HepG2 (cell line): ENCODE measurements around the gene TMEM270. TPM values are rescaled to one million over a fixed set of nuclear protein-coding genes. Genes with fewer than 3 reads are reported as not detected.
A peak's percentile ranks its signal among the peaks of the same experiment; 100 is the strongest.

Experiments
- ATAC-seq: fragments of 200-7000 bp; cut with Tn5 transposase; 3 replicates; pipeline ENCODE4 v1.9.1; 2020; ENCODE audit warnings: mild to moderate bottlenecking, moderate library complexity
- BruUV-seq: library from RNA; stranded (reverse); fragments of 400-500 nt; replicated peaks from 2 replicates; lab custom pipeline; 2021; lab: Mats Ljungman, UMichigan
- CTCF ChIA-PET: fragments of 300-600 bp; formaldehyde crosslinking; extraction: SDS; loops from one replicate; lab custom pipeline; 2021; ENCODE audit warnings: low total read pairs, inconsistent platforms, low intra/inter-chr PET ratio; lab: Yijun Ruan, JAX
- POLR2A ChIA-PET: fragments of 350-600 bp; sonication (Branson Sonifier 250); formaldehyde crosslinking; loops from one replicate; lab custom pipeline; 2020; ENCODE audit warnings: antibody characterized with exemption, inconsistent platforms; lab: Yijun Ruan, JAX
- DNase-seq: peaks from one replicate; pipeline ENCODE4 v3.0.0-alpha.2; 2015; ENCODE audit warnings: low spot score
- FAIRE-seq: peaks from 3 replicates; lab custom pipeline; 2011; peaks lifted over from hg19 to GRCh38; lab: Jason Lieb, UNC
- H2AFZ ChIP-seq: one replicate; pipeline ENCODE4 v1.6.1; 2011; ENCODE audit warnings: low read length, inconsistent platforms
- H3K27ac ChIP-seq: fragments of 300-600 bp; 3 replicates; pipeline ENCODE4 v1.8.0; 2011; ENCODE audit warnings: mixed run types, mild to moderate bottlenecking, mixed read lengths, low read length, inconsistent platforms; ENCODE audit not compliant: insufficient read depth; ENCODE audit errors: extremely low read length
- H3K27me3 ChIP-seq, 2 experiments: fragments of 200-600 bp in 1 of 2; 2 replicates in 1 of 2; 3 replicates in 1 of 2; pipeline versions ENCODE4 v1.6.0 to v1.8.0; 2011; ENCODE audit warnings: low read length in 2 of 2, mild to moderate bottlenecking in 2 of 2, moderate library complexity in 2 of 2, inconsistent platforms in 1 of 2; ENCODE audit not compliant: insufficient read depth in 2 of 2, control insufficient read depth in 1 of 2
- H3K36me3 ChIP-seq, 2 experiments: fragments of 200-600 bp in 1 of 2; replicated peaks in 1 of 2; 2 replicates in 1 of 2; 3 replicates in 1 of 2; pipeline versions ENCODE4 v1.5.1 to v1.8.0; 2011; ENCODE audit warnings: low read length in 2 of 2, inconsistent platforms in 1 of 2; ENCODE audit not compliant: insufficient read depth in 2 of 2, control insufficient read depth in 1 of 2
- H3K4me1 ChIP-seq: 2 replicates; pipeline ENCODE4 v1.5.1; 2012; ENCODE audit warnings: low read length, inconsistent platforms; ENCODE audit not compliant: insufficient read depth
- H3K4me2 ChIP-seq: 2 replicates; pipeline ENCODE4 v1.6.0; 2011; ENCODE audit warnings: low read depth, low read length, inconsistent platforms
- H3K4me3 ChIP-seq, 3 experiments: fragments of 200-600 bp in 1 of 3; sonication (generic), shearing (Covaris generic) in 1 of 3; replicated peaks in 1 of 3; 2 replicates each; pipeline ENCODE4 v1.5.1; 2011 to 2016; ENCODE audit warnings: low read length in 3 of 3, inconsistent platforms in 2 of 3, low read depth in 2 of 3, mild to moderate bottlenecking in 2 of 3, control low read depth in 1 of 3, mixed read lengths in 1 of 3; ENCODE audit not compliant: insufficient read depth in 1 of 3
- H3K79me2 ChIP-seq: one replicate; pipeline ENCODE4 v1.6.1; 2011; ENCODE audit warnings: low read length, inconsistent platforms; ENCODE audit not compliant: insufficient read depth
- H3K9ac ChIP-seq: 2 replicates; pipeline ENCODE4 v1.6.0; 2011; ENCODE audit warnings: mild to moderate bottlenecking, low read depth, low read length, inconsistent platforms; ENCODE audit not compliant: insufficient read depth
- H3K9me3 ChIP-seq: 2 replicates; pipeline ENCODE4 v1.5.1; 2012; ENCODE audit warnings: mild to moderate bottlenecking, low read length
- H4K20me1 ChIP-seq: 2 replicates; pipeline ENCODE4 v1.6.0; 2011; ENCODE audit warnings: inconsistent platforms, mild to moderate bottlenecking, low read length, moderate library complexity; ENCODE audit not compliant: insufficient read depth
- HIVEP1 ChIP-seq: sonication (generic); formaldehyde crosslinking; IDR thresholded peaks from 2 replicates; pipeline ENCODE4 v1.4.0; 2020; ENCODE audit warnings: mild to moderate bottlenecking, missing genetic modification reagents
- HNRNPK ChIP-seq: fragments of 200-400 bp; formaldehyde crosslinking; IDR thresholded peaks from 2 replicates; pipeline ENCODE4 v1.6.1; 2018; ENCODE audit warnings: low read length, low read depth, moderate library complexity, mild to moderate bottlenecking; ENCODE audit not compliant: poor library complexity, severe bottlenecking
- HNRNPLL ChIP-seq: fragments of 200-400 bp; formaldehyde crosslinking; IDR thresholded peaks from 2 replicates; pipeline ENCODE4 v1.6.1; 2017; ENCODE audit warnings: mild to moderate bottlenecking, low read depth, low read length; ENCODE audit not compliant: poor library complexity, severe bottlenecking
- MXD1 ChIP-seq: sonication (generic); formaldehyde crosslinking; IDR thresholded peaks from 2 replicates; pipeline ENCODE4 v1.4.0; 2020; ENCODE audit warnings: mild to moderate bottlenecking, missing genetic modification reagents
- NFE2 ChIP-seq: sonication (generic); formaldehyde crosslinking; IDR thresholded peaks from 2 replicates; pipeline ENCODE4 v1.4.0; 2020; ENCODE audit warnings: missing genetic modification reagents
- SATB2 ChIP-seq: sonication (generic); formaldehyde crosslinking; IDR thresholded peaks from 2 replicates; pipeline ENCODE4 v1.5.0; 2020; ENCODE audit warnings: missing genetic modification reagents
- SMC3 ChIP-seq: IDR thresholded peaks from 2 replicates; pipeline ENCODE4 v1.6.1; 2011; ENCODE audit warnings: low read length, improper control_type of control experiment
- SNAI1 ChIP-seq: sonication (generic); formaldehyde crosslinking; IDR thresholded peaks from 2 replicates; pipeline ENCODE4 v1.5.0; 2020; ENCODE audit warnings: mild to moderate bottlenecking, missing genetic modification reagents, borderline replicate concordance
- SOX6 ChIP-seq, 2 experiments: fragments of 450-650 bp in 1 of 2; sonication (generic) in 1 of 2; formaldehyde crosslinking in 1 of 2; IDR thresholded peaks; 2 replicates each; pipeline versions ENCODE4 v1.4.0 to v1.6.1; 2017 to 2020; ENCODE audit warnings: antibody characterized with exemption in 1 of 2, mild to moderate bottlenecking in 1 of 2, missing genetic modification reagents in 1 of 2
- TARDBP ChIP-seq: sonication (generic); formaldehyde crosslinking; IDR thresholded peaks from 2 replicates; pipeline ENCODE4 v1.8.0; 2022; ENCODE audit warnings: mild to moderate bottlenecking, missing genetic modification reagents
- ZNF143 ChIP-seq: sonication (generic); formaldehyde crosslinking; IDR thresholded peaks from 2 replicates; pipeline ENCODE4 v1.4.0; 2020; ENCODE audit warnings: missing genetic modification reagents
- ZNF484 ChIP-seq: sonication (generic); formaldehyde crosslinking; IDR thresholded peaks from 2 replicates; pipeline ENCODE4 v1.5.1; 2020; ENCODE audit warnings: mild to moderate bottlenecking, low read depth, missing genetic modification reagents, borderline replicate concordance
- ZNF781 ChIP-seq: sonication (generic); formaldehyde crosslinking; IDR thresholded peaks from 2 replicates; pipeline ENCODE4 v1.5.1; 2020; ENCODE audit warnings: borderline replicate concordance, mild to moderate bottlenecking, missing genetic modification reagents; ENCODE audit errors: not compliant biosample characterization
- ZNF878 ChIP-seq: sonication (generic); formaldehyde crosslinking; IDR thresholded peaks from 2 replicates; pipeline ENCODE4 v1.8.1; 2023; ENCODE audit warnings: mild to moderate bottlenecking, missing genetic modification reagents, moderate library complexity
- WGBS: methylation state at CpG from one replicate; pipeline ENCODE4 v1.1.6; 2017; ENCODE audit warnings: low lambda C conversion rate; 5-methylcytosine and 5-hydroxymethylcytosine counted together
- in situ Hi-C: cut with HindIII; loops from 2 replicates; pipeline ENCODE4 v1.10.0; 2017; ENCODE audit warnings: low pct_unique_long_range_greater_than_20kb; ENCODE audit not compliant: extremely low pct_ligation_motif_present
- intact Hi-C: fragments of 100-400 bp; cut with micrococcal nuclease; formaldehyde crosslinking; loops from one replicate; pipeline ENCODE4 v1.10.0; 2022; ENCODE audit not compliant: unreplicated experiment
- polyA plus RNA-seq, 8 experiments: library from polyadenylated mRNA; depleted of rRNA in 3 of 8; stranded (reverse) in 7 of 8; unstranded in 1 of 8; fragments of >200 nt; fragmentation: Illumina TruSeq in 4 of 8; extraction: Trizol in 4 of 8; gene quantifications; 2 replicates each; pipeline versions ENCODE4 v1.2.1 to v1.2.3, GENCODE V29; 2011 to 2016; ENCODE audit warnings: low read depth in 4 of 8, missing spikeins in 1 of 8, mixed read lengths in 1 of 8; ENCODE audit not compliant: insufficient read depth in 1 of 8
- total RNA-seq, 5 experiments: library from RNA; depleted of rRNA; stranded (reverse); fragments of >200 nt; fragmentation: Illumina TruSeq; extraction: Trizol; gene quantifications; 2 replicates each; pipeline ENCODE4 v1.2.3, GENCODE V29; 2016; ENCODE audit warnings: low read depth in 1 of 5
- TF ChIP-seq, protein P1 (sequence below), 2 experiments: sonication (generic) in 1 of 2; formaldehyde crosslinking in 1 of 2; IDR thresholded peaks; 2 replicates each; pipeline versions ENCODE4 v1.5.1 to v1.6.1; 2011 to 2020; ENCODE audit warnings: borderline replicate concordance in 1 of 2, low read depth in 1 of 2, low read length in 1 of 2, mild to moderate bottlenecking in 1 of 2, missing genetic modification reagents in 1 of 2, moderate library complexity in 1 of 2
- TF ChIP-seq, protein P2 (sequence below): sonication (generic); formaldehyde crosslinking; conservative IDR thresholded peaks from 2 replicates; pipeline ENCODE4 v1.8.0; 2022; ENCODE audit warnings: missing genetic modification reagents

TMEM270 gene
- total and polyA plus RNA-seq, 2 of the 13 experiments (the other 11 are each of a cell fraction or from before 2014, with no cell fraction given), result not detected

GRCh38 chr7:73841689-73842066 is 19.3 kb upstream of the TMEM270 start (continued):
- TF ChIP-seq SNAI1 (CRISPR knock-in tag) (no peak), ZNF484 (CRISPR knock-in tag) (no peak), HNRNPLL (peak; percentile 2), SOX6 (IDR thresholded peaks at IDR 0.05) (no peak), SOX6 (CRISPR knock-in tag; IDR thresholded peaks at IDR 0.05) (no peak), HIVEP1 (CRISPR knock-in tag) (no peak), NFE2 (no peak), ZNF143 (CRISPR knock-in tag) (no peak), ZNF781 (CRISPR knock-in tag) (no peak)

- Histone ChIP-seq H3K79me2 (no peaks in the 10 kb centered on the region), H3K4me2 (peak within 1 kb of the TSS; percentile 91), H3K27ac (peak within 1 kb of the TSS; percentile 25), H3K27me3 (peaks cover 0 to 3% of the 10 kb centered on the region in 2 experiments; a peak in 1 of 5 replicates), H3K4me3 (peak within 1 kb of the TSS; percentile 75 to 83 (median 77)), H2AFZ (peak within 1 kb of the TSS; percentile 54), H3K9ac (peak within 1 kb of the TSS; percentile 66; the same call in 1 of the 2 replicates), H3K36me3 (no peaks in the 10 kb centered on the region), H3K9me3 (no peaks in the 10 kb centered on the region), H3K4me1 (peaks cover 48% of the 10 kb centered on the region), H4K20me1 (no peaks in the 10 kb centered on the region)
- ChIA-PET CTCF (no interaction called here), POLR2A (interaction anchor here (0.6 to 3.7 kb wide), 9 partner anchors 9 to 437 kb away, joined by 3 to 55 read pairs (median 4); partner anchors contain the start of genes CLDN3 and CLDN4)
- FAIRE-seq, result peak; percentile 65
- DNase-seq, result peak; percentile 86
- in situ Hi-C loops, result no loop called here
- TSS peak; percentile 70 for BruUV-seq
- peak; percentile 94 for ATAC-seq
- 0% methylated on average over 3 of the region's 45 CpGs for WGBS
- intact Hi-C loops, result no loop called here
- TF ChIP-seq, protein P1, sequence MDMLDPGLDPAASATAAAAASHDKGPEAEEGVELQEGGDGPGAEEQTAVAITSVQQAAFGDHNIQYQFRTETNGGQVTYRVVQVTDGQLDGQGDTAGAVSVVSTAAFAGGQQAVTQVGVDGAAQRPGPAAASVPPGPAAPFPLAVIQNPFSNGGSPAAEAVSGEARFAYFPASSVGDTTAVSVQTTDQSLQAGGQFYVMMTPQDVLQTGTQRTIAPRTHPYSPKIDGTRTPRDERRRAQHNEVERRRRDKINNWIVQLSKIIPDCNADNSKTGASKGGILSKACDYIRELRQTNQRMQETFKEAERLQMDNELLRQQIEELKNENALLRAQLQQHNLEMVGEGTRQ (IDR thresholded peaks at IDR 0.05; ENCODE audit: low read depth, low read length), result no peak
- TF ChIP-seq, protein P1 (CRISPR knock-in tag; IDR thresholded peaks at IDR 0.05; ENCODE audit: borderline replicate concordance), result no peak
- TF ChIP-seq, protein P2, sequence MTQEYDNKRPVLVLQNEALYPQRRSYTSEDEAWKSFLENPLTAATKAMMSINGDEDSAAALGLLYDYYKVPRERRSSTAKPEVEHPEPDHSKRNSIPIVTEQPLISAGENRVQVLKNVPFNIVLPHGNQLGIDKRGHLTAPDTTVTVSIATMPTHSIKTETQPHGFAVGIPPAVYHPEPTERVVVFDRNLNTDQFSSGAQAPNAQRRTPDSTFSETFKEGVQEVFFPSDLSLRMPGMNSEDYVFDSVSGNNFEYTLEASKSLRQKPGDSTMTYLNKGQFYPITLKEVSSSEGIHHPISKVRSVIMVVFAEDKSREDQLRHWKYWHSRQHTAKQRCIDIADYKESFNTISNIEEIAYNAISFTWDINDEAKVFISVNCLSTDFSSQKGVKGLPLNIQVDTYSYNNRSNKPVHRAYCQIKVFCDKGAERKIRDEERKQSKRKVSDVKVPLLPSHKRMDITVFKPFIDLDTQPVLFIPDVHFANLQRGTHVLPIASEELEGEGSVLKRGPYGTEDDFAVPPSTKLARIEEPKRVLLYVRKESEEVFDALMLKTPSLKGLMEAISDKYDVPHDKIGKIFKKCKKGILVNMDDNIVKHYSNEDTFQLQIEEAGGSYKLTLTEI, result no peak
- TF ChIP-seq TARDBP (CRISPR knock-in tag) (peak; percentile 65; the same call in 1 of the 2 replicates), SATB2 (CRISPR knock-in tag) (no peak), ZNF878 (no peak), HNRNPK (peak; percentile 39), SMC3 (no peak), MXD1 (CRISPR knock-in tag) (no peak)
Observed at GRCh38 chr7:73842067-73842976, 18.6 kb upstream of the TMEM270 start, which contains the start of gene METTL27. Gene METTL27 (minus strand): TSS chr7:73842516. CDS start chr7:73842140, 376 bp downstream.
